ENCODE results near the gene BAX.

GRCh38 chr19:48928164-48929025, 26.3 kb upstream of the BAX start:
- TF ChIP-seq CTCF (IDR thresholded peaks at IDR 0.05) (no peak), EP300 (IDR thresholded peaks at IDR 0.05; ENCODE audit: borderline replicate concordance in 1 of 2, low read depth in 1 of 2, low read length in 1 of 2) (no peak), ELF1 (IDR thresholded peaks at IDR 0.05) (no peak), REST (IDR thresholded peaks at IDR 0.05; ENCODE audit: low read depth, low read length) (no peak), MXI1 (IDR thresholded peaks at IDR 0.05; ENCODE audit: low read depth, low read length) (no peak), TAF1 (IDR thresholded peaks at IDR 0.05; ENCODE audit: borderline replicate concordance, low read depth, low read length) (no peak), JUND (IDR thresholded peaks at IDR 0.05) (no peak), MEF2A (IDR thresholded peaks at IDR 0.05; ENCODE audit: borderline replicate concordance, low read depth) (no peak)

All from SK-N-SH (cell line).